ENCODE measurements around the gene ATXN7L2.

The ATXN7L2 gene

GRCh38 chr1:109478806-109479205, 4.9 kb upstream of the ATXN7L2 start:
- TF ChIP-seq ZFX (IDR thresholded peaks at IDR 0.05; ENCODE audit: borderline replicate concordance) (no peak), CTCF (IDR thresholded peaks at IDR 0.05) (no peak)
- no peak overlapping the region for H3K27ac ChIP-seq

- H3K27ac ChIP-seq = no peak overlapping the region
- TF ChIP-seq ZFX (IDR thresholded peaks at IDR 0.05; ENCODE audit: borderline replicate concordance) (no peak), CTCF (IDR thresholded peaks at IDR 0.05) (no peak)
Measured at GRCh38 chr1:109479311-109479710, 4.4 kb upstream of the ATXN7L2 start.

GRCh38 chr1:109479901-109480300, 3.8 kb upstream of the ATXN7L2 start:
- H3K27ac ChIP-seq = no peak overlapping the region
- no peak for TF ChIP-seq CTCF (IDR thresholded peaks at IDR 0.05)
- TF ChIP-seq ZFX (IDR thresholded peaks at IDR 0.05; ENCODE audit: borderline replicate concordance) = no peak

- H3K27ac ChIP-seq = no peak overlapping the region
- no peak for TF ChIP-seq CTCF (IDR thresholded peaks at IDR 0.05)
Measured at GRCh38 chr1:109481646-109482045, 2.1 kb upstream of the ATXN7L2 start.

GRCh38 chr1:109482242-109482641, 1.5 kb upstream of the ATXN7L2 start:
- no peak overlapping the region for H3K27ac ChIP-seq
- TF ChIP-seq CTCF (IDR thresholded peaks at IDR 0.05) = no peak
- TF ChIP-seq ZFX (IDR thresholded peaks at IDR 0.05; ENCODE audit: borderline replicate concordance) = no peak

- no peak overlapping the region for H3K27ac ChIP-seq
- TF ChIP-seq ZFX (IDR thresholded peaks at IDR 0.05; ENCODE audit: borderline replicate concordance) (no peak), CTCF (IDR thresholded peaks at IDR 0.05) (no peak)
Measured at GRCh38 chr1:109482791-109483671, 674 bp upstream of the ATXN7L2 start.

GRCh38 chr1:109484519-109484975, 842 bp downstream of the ATXN7L2 start:
- peak overlapping the region; percentile 67 for H3K27ac ChIP-seq

More at GRCh38 chr1:109484519-109484975, 842 bp downstream of the ATXN7L2 start:
- TF ChIP-seq ZFX (IDR thresholded peaks at IDR 0.05; ENCODE audit: borderline replicate concordance) (no peak), CTCF (IDR thresholded peaks at IDR 0.05) (no peak)

Data from 22Rv1 (cell line).